ENCODE results near the gene ZEB2. TPM values are rescaled to one million over a fixed set of nuclear protein-coding genes. Genes with fewer than 3 reads are reported as not detected.

ZEB2 gene
- total RNA-seq, 4 donors from 2014 or later: 19.8 to 69.6 (median 42.9) TPM

GRCh38 chr2:144362401-144362800 lies 157.5 kb downstream of the ZEB2 start:
- H3K36me3 ChIP-seq: no peaks in the 10 kb centered on the region
- 100% methylated on average over 1 of the region's 1 CpG; no CpG with 5 or more reads in 1 of the 2 donors for WGBS, 2 donors (ENCODE audit: low coverage in 1 of 2)
- H3K4me1 ChIP-seq: peaks cover 0 to 13% (median 0%) of the 10 kb centered on the region in 4 donors
- H3K9me3 ChIP-seq: no peaks in the 10 kb centered on the region
- intact Hi-C loops (cut with DNase I; ENCODE audit: low total_unique reads) (no loop called here), in situ Hi-C loops (cut with MboI; ENCODE audit: low pct_ligation_motif_present in 1 of 4, low pct_unique_long_range_greater_than_20kb in 1 of 4, low sequenced_read_pairs in 3 of 4) (no loop called here)
- DNase-seq: no peak
- H3K27ac ChIP-seq: no peak overlapping the region
- H3K4me3 ChIP-seq: no peak overlapping the region
- no peak for TF ChIP-seq POLR2A (IDR thresholded peaks at IDR 0.05)
- no peak for TF ChIP-seq CTCF (IDR thresholded peaks at IDR 0.05)
- TF ChIP-seq EP300 (IDR thresholded peaks at IDR 0.05; ENCODE audit: low read depth): no peak
- no peak for TF ChIP-seq POLR2AphosphoS5 (IDR thresholded peaks at IDR 0.05)
- no peaks in the 10 kb centered on the region for H3K27me3 ChIP-seq

- TF ChIP-seq CTCF (IDR thresholded peaks at IDR 0.05): no peak
- no peak for TF ChIP-seq POLR2A (IDR thresholded peaks at IDR 0.05)
- no peak for TF ChIP-seq POLR2AphosphoS5 (IDR thresholded peaks at IDR 0.05)
- no peak for TF ChIP-seq EP300 (IDR thresholded peaks at IDR 0.05; ENCODE audit: low read depth)
- DNase-seq: no peak
- Histone ChIP-seq H3K4me1 (peaks cover 0 to 9% (median 0%) of the 10 kb centered on the region in 4 donors), H3K9me3 (no peaks in the 10 kb centered on the region), H3K27ac (no peak overlapping the region), H3K4me3 (no peak overlapping the region), H3K27me3 (no peaks in the 10 kb centered on the region), H3K36me3 (no peaks in the 10 kb centered on the region)
- intact Hi-C loops (cut with DNase I; ENCODE audit: low total_unique reads) (no loop called here), in situ Hi-C loops (cut with MboI; ENCODE audit: low pct_ligation_motif_present in 1 of 4, low pct_unique_long_range_greater_than_20kb in 1 of 4, low sequenced_read_pairs in 3 of 4) (no loop called here)
Observed at GRCh38 chr2:144361742-144362141, 158.2 kb downstream of the ZEB2 start.

- TF ChIP-seq EP300 (IDR thresholded peaks at IDR 0.05; ENCODE audit: low read depth) (no peak), CTCF (IDR thresholded peaks at IDR 0.05) (no peak)
- no peak for DNase-seq
- in situ Hi-C loops (cut with MboI; ENCODE audit: low pct_ligation_motif_present in 1 of 4, low pct_unique_long_range_greater_than_20kb in 1 of 4, low sequenced_read_pairs in 3 of 4) (no loop called here), intact Hi-C loops (cut with DNase I; ENCODE audit: low total_unique reads) (no loop called here)
- Histone ChIP-seq H3K4me3 (no peak overlapping the region), H3K27ac (no peak overlapping the region), H3K4me1 (peaks cover 0 to 8% (median 0%) of the 10 kb centered on the region in 4 donors), H3K9me3 (no peaks in the 10 kb centered on the region), H3K27me3 (no peaks in the 10 kb centered on the region), H3K36me3 (no peaks in the 10 kb centered on the region)
- WGBS, 2 donors (ENCODE audit: low coverage in 1 of 2): 86 to 91% methylated on average over 1 of the region's 1 CpG
Observed at GRCh38 chr2:144359684-144360083, 160.2 kb downstream of the ZEB2 start.

- intact Hi-C loops (cut with DNase I; ENCODE audit: low total_unique reads): no loop called here
- H3K36me3 ChIP-seq: no peaks in the 10 kb centered on the region
- no peaks in the 10 kb centered on the region for H3K9me3 ChIP-seq
- in situ Hi-C loops (cut with MboI; ENCODE audit: low pct_ligation_motif_present in 1 of 4, low pct_unique_long_range_greater_than_20kb in 1 of 4, low sequenced_read_pairs in 3 of 4): no loop called here
- H3K27me3 ChIP-seq: no peaks in the 10 kb centered on the region
- WGBS, 2 donors (ENCODE audit: low coverage in 1 of 2): 63 to 70% methylated on average over 4 of the region's 4 CpGs
- no peak for TF ChIP-seq EP300 (IDR thresholded peaks at IDR 0.05; ENCODE audit: low read depth)
- no peak for TF ChIP-seq POLR2A (IDR thresholded peaks at IDR 0.05)
- TF ChIP-seq CTCF (IDR thresholded peaks at IDR 0.05): no peak
- TF ChIP-seq POLR2AphosphoS5 (IDR thresholded peaks at IDR 0.05): no peak
- no peak overlapping the region for H3K4me3 ChIP-seq
- no peak for DNase-seq
- H3K4me1 ChIP-seq: peaks cover 0 to 8% (median 0%) of the 10 kb centered on the region in 4 donors
- no peak overlapping the region for H3K27ac ChIP-seq
Observed at GRCh38 chr2:144358979-144359541, 160.9 kb downstream of the ZEB2 start.

Data from transverse colon (tissue), 4 donors.